Measurements from ENCODE around the gene ZBTB45. TPM values are rescaled to one million over a fixed set of nuclear protein-coding genes. Genes with fewer than 3 reads are reported as not detected.

Gene ZBTB45
- total and polyA plus RNA-seq, 2 experiments from 2014 or later: 5.4 to 21.6 TPM

- H3K9me2 ChIP-seq (replicated peaks; ENCODE audit: insufficient read depth): no peaks in the 10 kb centered on the region
- DNase-seq (ENCODE audit: low spot score): no peak
- no peaks in the 10 kb centered on the region for H3K4me1 ChIP-seq (ENCODE audit: insufficient read depth)
- no peak overlapping the region for H3K27ac ChIP-seq
- no peaks in the 10 kb centered on the region for H3K36me3 ChIP-seq (replicated peaks; ENCODE audit: insufficient read depth, low read depth)
- peak overlapping the region; percentile 82 for H3K4me2 ChIP-seq
- no peaks in the 10 kb centered on the region for H3K27me3 ChIP-seq
- 39% methylated on average over 20 of the region's 20 CpGs for whole genome bisulfite sequencing (ENCODE audit: low lambda C conversion rate, missing lambda C conversion rate)
- H3K4me3 ChIP-seq: peak overlapping the region; percentile 38
- H4K20me1 ChIP-seq (ENCODE audit: insufficient read depth, poor library complexity, severe bottlenecking): peaks cover 6% of the 10 kb centered on the region
- TF ChIP-seq, protein P1, sequence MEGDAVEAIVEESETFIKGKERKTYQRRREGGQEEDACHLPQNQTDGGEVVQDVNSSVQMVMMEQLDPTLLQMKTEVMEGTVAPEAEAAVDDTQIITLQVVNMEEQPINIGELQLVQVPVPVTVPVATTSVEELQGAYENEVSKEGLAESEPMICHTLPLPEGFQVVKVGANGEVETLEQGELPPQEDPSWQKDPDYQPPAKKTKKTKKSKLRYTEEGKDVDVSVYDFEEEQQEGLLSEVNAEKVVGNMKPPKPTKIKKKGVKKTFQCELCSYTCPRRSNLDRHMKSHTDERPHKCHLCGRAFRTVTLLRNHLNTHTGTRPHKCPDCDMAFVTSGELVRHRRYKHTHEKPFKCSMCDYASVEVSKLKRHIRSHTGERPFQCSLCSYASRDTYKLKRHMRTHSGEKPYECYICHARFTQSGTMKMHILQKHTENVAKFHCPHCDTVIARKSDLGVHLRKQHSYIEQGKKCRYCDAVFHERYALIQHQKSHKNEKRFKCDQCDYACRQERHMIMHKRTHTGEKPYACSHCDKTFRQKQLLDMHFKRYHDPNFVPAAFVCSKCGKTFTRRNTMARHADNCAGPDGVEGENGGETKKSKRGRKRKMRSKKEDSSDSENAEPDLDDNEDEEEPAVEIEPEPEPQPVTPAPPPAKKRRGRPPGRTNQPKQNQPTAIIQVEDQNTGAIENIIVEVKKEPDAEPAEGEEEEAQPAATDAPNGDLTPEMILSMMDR (IDR thresholded peaks at IDR 0.05; ENCODE audit: poor library complexity): no peak
- TF ChIP-seq EZH2phosphoT487 (IDR thresholded peaks at IDR 0.05; ENCODE audit: low read depth, severe bottlenecking, unreplicated experiment) (no peak), EZH2 (IDR thresholded peaks at IDR 0.05; ENCODE audit: borderline replicate concordance) (no peak)
- peaks cover 18% of the 10 kb centered on the region for H3K79me2 ChIP-seq
- H3K9me3 ChIP-seq (ENCODE audit: low read depth): no peaks in the 10 kb centered on the region
- peak overlapping the region; percentile 84 for H2AFZ ChIP-seq
Observed at GRCh38 chr19:58466089-58466759, 53.4 kb downstream of the ZBTB45 start.

Small RNAs within 50 kb of the gene (microRNA-seq; reads per million reads assigned to microRNA genes)
- 2.7 reads per million for gene MIR6807

Small RNAs within 50 kb of the gene (small RNA-seq; reads per million reads assigned to genes)
- gene MIR6807: 0.12 reads per million
- not detected for gene RN7SL525P
- gene RN7SL693P: not detected
- gene RNU6-1337P: not detected

Other genes starting within 250 kb of the ZBTB45 start
- gene ZNF8, start 240.9 kb downstream of the ZBTB45 start, total RNA-seq: 7.1 and 8.7 TPM in 2 replicates
- 1.0 and 1.4 TPM in 2 replicates for gene ZNF8, start 240.9 kb downstream of the ZBTB45 start, polyA plus RNA-seq
- gene ERVK3-1, start 214.4 kb downstream of the ZBTB45 start, total RNA-seq: 57.9 and 73.2 TPM in 2 replicates
- 68.9 and 71.7 TPM in 2 replicates for gene ERVK3-1, start 214.4 kb downstream of the ZBTB45 start, polyA plus RNA-seq
- gene ZSCAN22, start 192.8 kb downstream of the ZBTB45 start, total RNA-seq: 1.3 and 2.0 TPM in 2 replicates
- 2.2 and 3.0 TPM in 2 replicates for gene ZSCAN22, start 192.8 kb downstream of the ZBTB45 start, polyA plus RNA-seq
- 35.9 and 45.5 TPM in 2 replicates for gene A1BG, start 166.3 kb downstream of the ZBTB45 start, total RNA-seq
- gene A1BG, start 166.3 kb downstream of the ZBTB45 start, polyA plus RNA-seq: 106 and 108 TPM in 2 replicates
- 1.5 and 1.6 TPM in 2 replicates for gene ZNF497, start 157.1 kb downstream of the ZBTB45 start, total RNA-seq
- 3.3 and 4.3 TPM in 2 replicates for gene ZNF497, start 157.1 kb downstream of the ZBTB45 start, polyA plus RNA-seq
- 5.0 and 5.9 TPM in 2 replicates for gene ZNF837, start 138.8 kb downstream of the ZBTB45 start, total RNA-seq
- gene ZNF837, start 138.8 kb downstream of the ZBTB45 start, polyA plus RNA-seq: 5.4 and 9.7 TPM in 2 replicates
- gene RPS5, start 132.5 kb downstream of the ZBTB45 start, total RNA-seq: 1,644 and 2,420 TPM in 2 replicates
- 562 and 565 TPM in 2 replicates for gene RPS5, start 132.5 kb downstream of the ZBTB45 start, polyA plus RNA-seq
- not detected in 2 replicates for gene RNF225, start 124.2 kb downstream of the ZBTB45 start, total RNA-seq
- 0.47 TPM in 1 of 2 replicates, not detected in the other for gene RNF225, start 124.2 kb downstream of the ZBTB45 start, polyA plus RNA-seq
- gene ZNF584, start 111.2 kb downstream of the ZBTB45 start, total RNA-seq: 4.5 and 5.5 TPM in 2 replicates
- 4.5 and 7.9 TPM in 2 replicates for gene ZNF584, start 111.2 kb downstream of the ZBTB45 start, polyA plus RNA-seq
- gene ZNF132, start 79.7 kb downstream of the ZBTB45 start, total RNA-seq: 1.0 and 1.5 TPM in 2 replicates
- gene ZNF132, start 79.7 kb downstream of the ZBTB45 start, polyA plus RNA-seq: 0.35 and 0.95 TPM in 2 replicates
- gene ZNF324B, start 68.2 kb downstream of the ZBTB45 start, total RNA-seq: 5.8 and 7.0 TPM in 2 replicates
- 1.9 and 2.4 TPM in 2 replicates for gene ZNF324B, start 68.2 kb downstream of the ZBTB45 start, polyA plus RNA-seq
- 8.7 and 13.1 TPM in 2 replicates for gene ZNF324, start 52.7 kb downstream of the ZBTB45 start, total RNA-seq
- 9.1 and 9.3 TPM in 2 replicates for gene ZNF324, start 52.7 kb downstream of the ZBTB45 start, polyA plus RNA-seq
- 11.2 and 20.5 TPM in 2 replicates for gene ZNF446, start 43.5 kb downstream of the ZBTB45 start, total RNA-seq
- gene ZNF446, start 43.5 kb downstream of the ZBTB45 start, polyA plus RNA-seq: 13.8 and 20.7 TPM in 2 replicates
- 8.4 and 9.0 TPM in 2 replicates for gene SLC27A5, start 7.8 kb downstream of the ZBTB45 start, total RNA-seq
- gene SLC27A5, start 7.8 kb downstream of the ZBTB45 start, polyA plus RNA-seq: 13.8 and 19.1 TPM in 2 replicates
- gene TRIM28, start 24.3 kb upstream of the ZBTB45 start, total RNA-seq: 189 and 191 TPM in 2 replicates
- 159 and 180 TPM in 2 replicates for gene TRIM28, start 24.3 kb upstream of the ZBTB45 start, polyA plus RNA-seq
- gene CHMP2A, start 35.3 kb upstream of the ZBTB45 start, total RNA-seq: 88.4 and 122 TPM in 2 replicates
- gene CHMP2A, start 35.3 kb upstream of the ZBTB45 start, polyA plus RNA-seq: 188 and 196 TPM in 2 replicates
- 48.5 and 54.4 TPM in 2 replicates for gene UBE2M, start 38.8 kb upstream of the ZBTB45 start, total RNA-seq
- 111 TPM in 2 replicates for gene UBE2M, start 38.8 kb upstream of the ZBTB45 start, polyA plus RNA-seq
- gene MZF1, start 53.5 kb upstream of the ZBTB45 start, total RNA-seq: 19.0 and 23.5 TPM in 2 replicates
- 19.9 and 29.0 TPM in 2 replicates for gene MZF1, start 53.5 kb upstream of the ZBTB45 start, polyA plus RNA-seq

Data from hepatocyte (in vitro differentiated cells).